ENCODE measurements around the gene KIF16B.
"Not testable (repeated sequence)": the region's sequence is repeated elsewhere in the genome, so short reads cannot be mapped to it uniquely, and the experiment has no call there.

Gene KIF16B

DNA sequence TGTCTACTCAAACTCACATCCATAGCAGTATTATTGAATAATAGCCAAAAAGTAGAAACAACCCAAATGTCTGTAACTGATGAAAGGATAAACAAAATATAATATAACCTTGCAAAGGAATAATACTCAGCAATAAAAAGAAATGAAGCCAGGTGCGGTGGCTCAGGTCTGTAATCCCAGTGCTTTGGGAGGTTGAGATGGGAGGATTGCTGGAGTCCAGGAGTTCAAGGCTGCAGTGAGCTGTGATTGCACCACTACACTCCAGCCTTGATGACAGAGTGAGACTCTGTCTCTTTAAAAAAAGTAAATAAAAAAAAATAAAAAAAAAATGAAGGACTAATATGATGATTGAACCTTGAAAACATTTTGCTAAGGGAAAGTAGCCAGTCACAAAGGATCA is 22.1 kb upstream of the KIF16B start:
- DNase-seq (ENCODE audit: low read depth) = no peak

DNA sequence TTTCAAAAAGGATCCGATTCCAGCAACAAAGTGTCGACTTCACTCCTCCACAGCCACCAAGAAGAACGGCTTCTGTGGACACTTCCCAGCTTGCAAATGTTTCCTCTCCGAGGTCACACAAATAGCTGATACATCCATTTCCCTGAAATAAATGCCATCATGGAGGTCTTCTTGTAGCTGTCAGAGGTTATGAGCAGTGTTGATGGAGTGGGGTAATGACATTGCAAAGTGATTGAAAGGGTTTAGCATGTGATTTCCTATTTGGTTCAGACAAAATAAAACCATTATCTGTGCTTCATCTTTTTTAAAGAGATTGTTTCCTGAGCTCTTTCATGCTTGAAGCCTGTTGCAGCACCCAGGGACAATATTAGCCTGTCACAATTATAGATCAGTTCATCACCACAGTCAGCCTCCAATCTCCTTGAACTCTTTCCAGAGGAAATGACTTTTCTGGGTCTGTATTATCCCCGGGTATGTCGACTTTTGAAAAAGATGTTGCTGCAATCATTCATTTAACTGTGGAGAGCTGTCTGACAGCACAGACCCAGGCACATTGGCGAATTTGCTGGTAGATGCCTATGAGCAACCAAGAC is 16.9 kb upstream of the KIF16B start:
- DNase-seq (ENCODE audit: low read depth) = no peak

GRCh38 chr20:16589623-16590022 is 16.4 kb upstream of the KIF16B start:
- no peak for DNase-seq (ENCODE audit: low read depth)

DNA sequence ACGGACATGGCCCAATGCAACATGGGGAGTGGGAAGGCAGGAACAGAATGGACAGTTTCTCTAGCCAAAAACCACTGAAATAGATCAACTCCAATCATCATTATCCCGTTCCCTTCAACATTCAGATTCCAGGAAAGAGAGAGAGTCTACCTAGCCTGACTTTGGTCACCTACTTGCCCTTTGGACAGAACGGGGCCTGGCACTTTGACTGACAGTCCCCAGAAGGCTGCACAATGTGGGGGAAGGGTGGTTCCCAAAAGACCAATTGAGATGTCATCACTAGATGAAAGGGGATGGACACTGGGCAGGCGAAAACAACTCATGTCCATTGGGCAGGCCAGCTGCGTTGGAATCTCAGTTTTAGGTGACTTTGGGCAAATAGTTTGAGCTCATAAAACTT is 15.0 kb upstream of the KIF16B start:
- no peak for DNase-seq (ENCODE audit: low read depth)

GRCh38 chr20:16587066-16587465 is 13.8 kb upstream of the KIF16B start:
- no peak for DNase-seq (ENCODE audit: low read depth)

- DNase-seq (ENCODE audit: low read depth) = no peak
Measured at GRCh38 chr20:16583474-16583873, 10.2 kb upstream of the KIF16B start.

DNA sequence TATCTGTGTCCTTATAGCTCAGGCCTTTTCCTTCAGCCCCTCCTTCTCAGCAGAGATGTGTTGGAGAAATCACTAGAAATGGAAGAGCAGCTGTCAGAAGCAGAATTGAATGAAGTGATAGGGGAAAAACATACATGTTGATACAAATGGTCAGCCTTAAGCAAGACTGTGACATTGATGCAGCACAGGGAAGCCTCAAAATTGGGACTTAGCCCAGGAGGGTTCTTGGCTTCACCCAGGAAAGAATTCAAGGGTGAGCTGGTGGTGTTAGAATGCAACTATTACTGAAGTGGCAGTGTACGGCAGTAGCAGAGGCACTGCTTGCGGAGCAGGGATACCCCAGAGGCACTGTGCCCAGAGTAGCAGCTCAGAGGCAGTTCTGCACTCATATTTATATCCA is 8.0 kb upstream of the KIF16B start:
- no peak for DNase-seq (ENCODE audit: low read depth)

GRCh38 chr20:16580620-16581019 is 7.4 kb upstream of the KIF16B start:
- no peak for DNase-seq (ENCODE audit: low read depth)

DNA sequence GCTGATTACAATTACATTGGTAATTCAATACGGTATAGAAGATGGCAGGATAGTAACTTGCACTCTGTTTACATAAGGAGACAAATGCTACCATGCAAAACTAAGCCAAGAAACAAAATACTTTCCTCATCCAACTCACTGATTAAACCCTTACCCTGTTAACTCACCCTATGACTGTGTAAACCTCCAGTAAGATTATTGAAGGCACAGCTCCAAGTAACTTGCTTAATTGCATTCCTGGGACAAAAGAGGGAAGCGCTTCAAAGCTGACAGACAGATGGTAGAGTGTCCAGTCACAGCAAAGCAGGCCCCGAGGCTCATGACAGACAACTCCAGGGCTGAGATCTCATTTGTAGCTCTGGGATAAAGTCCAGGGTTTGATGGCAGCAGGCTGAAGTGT is 6.9 kb upstream of the KIF16B start:
- DNase-seq (ENCODE audit: low read depth) = peak; percentile 94

DNA sequence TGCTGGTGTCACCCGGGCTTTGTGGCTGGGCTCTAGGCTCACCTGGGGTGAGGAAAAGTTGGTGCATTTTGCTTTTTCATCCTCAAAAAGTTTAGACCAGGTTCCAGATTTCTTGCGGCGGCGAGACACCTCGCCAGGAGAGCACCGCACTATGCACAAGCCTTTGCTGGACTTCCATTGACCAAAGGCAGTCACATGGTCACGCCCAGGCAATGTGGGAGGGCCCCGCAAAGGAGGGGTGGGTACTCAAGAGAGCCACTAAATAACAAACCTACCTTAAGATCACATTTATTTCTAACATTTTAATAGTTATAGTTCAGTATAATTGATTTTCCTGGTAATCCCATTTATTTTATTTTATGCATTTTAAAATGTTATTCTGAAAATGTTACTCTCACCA is 3.0 kb upstream of the KIF16B start:
- DNase-seq (ENCODE audit: low read depth) = no peak

- no peak for DNase-seq (ENCODE audit: low read depth)
Measured at GRCh38 chr20:16575390-16576140, 2.3 kb upstream of the KIF16B start.

- no peak for DNase-seq (ENCODE audit: low read depth)
Measured at GRCh38 chr20:16574656-16575355, 1.6 kb upstream of the KIF16B start.

- no peak for DNase-seq (ENCODE audit: low read depth)
Measured at GRCh38 chr20:16571333-16571732, 1.9 kb downstream of the KIF16B start.

GRCh38 chr20:16569246-16570153 is 3.7 kb downstream of the KIF16B start:
- no peak for DNase-seq (ENCODE audit: low read depth)

DNA sequence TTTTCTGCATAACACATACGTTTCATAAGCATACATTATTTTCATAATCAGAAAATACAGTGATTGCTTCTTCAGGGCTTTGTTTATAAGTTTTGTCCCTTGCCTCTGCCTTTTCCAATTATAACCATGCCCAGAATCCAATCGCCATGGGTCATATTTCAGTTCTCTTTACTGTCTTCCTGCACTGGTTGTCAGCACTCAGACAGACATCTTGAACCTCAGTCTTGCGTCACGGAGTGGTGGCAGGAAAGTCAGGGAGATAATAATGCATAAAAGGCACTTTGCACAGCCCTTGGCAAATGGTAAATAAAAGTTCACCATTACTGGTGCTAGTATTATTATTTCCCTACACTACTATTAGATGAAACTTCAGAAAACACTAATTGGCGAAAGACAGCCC is 7.2 kb downstream of the KIF16B start:
- DNase-seq (ENCODE audit: low read depth) = no peak

GRCh38 chr20:16564079-16564478 is 9.2 kb downstream of the KIF16B start:
- DNase-seq (ENCODE audit: low read depth) = not testable (repeated sequence)

DNA sequence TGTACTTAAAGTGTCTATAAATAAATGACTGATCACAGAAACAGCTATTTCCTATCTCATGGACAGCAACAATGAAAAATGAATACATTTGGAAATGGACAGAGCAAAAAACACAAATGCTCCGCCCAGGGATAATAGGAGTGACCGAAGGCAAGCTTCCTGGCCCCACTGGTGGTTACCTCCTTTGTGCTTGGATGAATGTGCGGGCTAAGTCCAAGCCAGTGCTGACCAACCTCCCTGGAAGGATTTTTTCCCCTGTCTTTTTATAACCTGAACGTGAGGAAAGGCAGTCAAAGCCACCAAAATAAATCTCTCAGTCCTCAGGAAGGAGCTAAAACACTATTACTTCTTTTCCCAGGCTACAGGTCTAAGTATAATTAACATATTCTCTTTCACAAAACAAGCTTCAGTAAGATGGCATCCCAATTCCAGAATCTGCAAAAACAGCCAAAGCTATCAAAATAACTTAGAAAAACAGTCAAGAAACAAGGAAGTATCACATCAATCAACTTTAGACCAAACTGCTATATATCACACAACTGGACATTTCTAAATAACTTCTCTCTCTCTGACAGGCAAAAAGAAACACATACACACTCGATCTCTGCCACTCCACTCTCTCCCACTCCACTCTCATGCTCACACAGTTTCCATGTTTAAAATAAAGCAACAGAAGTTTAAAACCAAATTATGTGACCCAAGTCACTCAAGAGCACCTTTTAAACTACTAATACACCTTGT is 10.0 kb downstream of the KIF16B start:
- no peak for DNase-seq (ENCODE audit: low read depth)

DNA sequence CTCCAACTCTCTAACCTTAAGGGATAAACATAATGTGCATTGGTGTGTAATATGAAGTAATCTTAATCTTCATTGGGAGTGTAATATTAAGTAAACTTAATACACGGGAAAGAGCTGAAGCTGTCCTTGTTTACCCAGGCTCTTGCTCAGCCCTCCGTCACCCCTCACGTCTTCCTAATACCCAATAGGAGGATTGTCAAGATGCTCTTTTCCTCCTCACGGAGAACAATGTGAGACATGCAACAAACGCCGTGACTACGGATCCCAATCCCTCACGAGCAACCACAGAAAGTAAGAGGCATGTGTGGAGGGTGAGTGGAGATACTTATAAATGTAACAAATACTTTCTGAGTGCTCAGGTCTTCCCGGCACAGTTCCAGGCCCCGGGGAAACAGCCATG is 11.0 kb downstream of the KIF16B start:
- DNase-seq (ENCODE audit: low read depth) = no peak

DNA sequence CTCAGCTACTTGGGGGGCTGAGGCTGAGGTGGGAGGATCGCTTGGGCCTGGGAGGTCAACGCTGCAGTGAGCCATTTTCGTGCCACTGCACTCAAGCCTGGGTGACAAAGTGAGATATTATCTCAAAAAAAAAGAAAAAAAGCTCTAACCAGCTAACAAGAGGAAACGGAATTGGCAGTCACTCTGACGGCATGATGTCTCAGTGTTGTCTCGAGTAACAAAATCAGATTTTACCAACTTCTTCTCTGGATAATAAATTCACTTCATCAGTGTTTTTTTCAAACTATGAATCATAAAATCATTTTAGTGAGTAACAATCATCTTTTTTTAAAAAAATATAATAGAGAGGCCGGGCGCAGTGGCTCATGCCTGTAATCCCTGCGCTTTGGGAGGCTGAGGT is 12.6 kb downstream of the KIF16B start:
- no peak for DNase-seq (ENCODE audit: low read depth)

GRCh38 chr20:16560216-16560615 is 13.0 kb downstream of the KIF16B start:
- no peak for DNase-seq (ENCODE audit: low read depth)

DNA sequence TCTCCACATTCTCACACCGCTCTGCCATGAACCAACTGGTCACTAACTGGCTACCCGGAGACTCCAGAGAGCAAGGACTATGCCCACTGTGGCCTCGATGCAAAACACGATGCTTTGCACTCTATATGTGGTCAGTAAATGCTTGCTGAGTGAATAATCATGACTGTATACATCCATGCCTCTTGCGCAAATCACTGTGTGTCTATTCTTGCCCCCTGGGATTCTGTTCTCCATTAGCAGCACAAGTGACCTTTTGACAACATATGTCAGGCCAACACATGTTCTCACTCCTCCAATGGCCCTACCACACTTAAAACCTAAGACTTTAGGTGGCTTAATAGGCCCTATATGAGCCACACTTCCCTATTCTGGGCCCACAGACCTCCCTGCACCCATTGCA is 16.9 kb downstream of the KIF16B start:
- no peak for DNase-seq (ENCODE audit: low read depth)

- no peak for DNase-seq (ENCODE audit: low read depth)
Measured at GRCh38 chr20:16555754-16556153, 17.5 kb downstream of the KIF16B start.
